Activated CD8-positive, alpha-beta memory T cell treated with anti-CD3 and anti-CD28 coated beads, Interleukin-2, amount 10 ng/mL, durations not matched to agents 7 days and 5 days (primary cell): ENCODE data around the gene PRDM15. TPM values are rescaled to one million over a fixed set of nuclear protein-coding genes. Genes with fewer than 3 reads are reported as not detected.
A peak's percentile ranks its signal among the peaks of the same experiment; 100 is the strongest.

Experiments used
- ATAC-seq: fragments of 150-1000 bp; cut with Tn5 transposase; one replicate; pipeline ENCODE4 v1.10.0; 2021; ENCODE audit warnings: moderate library complexity
- CTCF ChIA-PET: fragments of 350-600 bp; sonication (Branson Sonifier 250); formaldehyde crosslinking; loops from one replicate; lab custom pipeline; 2021; ENCODE audit warnings: antibody characterized with exemption; lab: Charles Lee
- DNase-seq: peaks from one replicate; pipeline ENCODE4 v3.0.0-alpha.2; 2020
- H3K27ac Mint-ChIP-seq: one replicate; pipeline ENCODE4 v1.8.0; 2021; ENCODE audit warnings: mild to moderate bottlenecking, mixed read lengths
- H3K27me3 Mint-ChIP-seq: one replicate; pipeline ENCODE4 v1.8.0; 2021; ENCODE audit warnings: mixed read lengths
- H3K36me3 Mint-ChIP-seq: one replicate; pipeline ENCODE4 v1.8.0; 2021; ENCODE audit warnings: mild to moderate bottlenecking, mixed read lengths
- H3K4me1 Mint-ChIP-seq: one replicate; pipeline ENCODE4 v1.8.0; 2021; ENCODE audit warnings: mixed read lengths
- H3K4me3 Mint-ChIP-seq: one replicate; pipeline ENCODE4 v1.8.0; 2021; ENCODE audit warnings: mild to moderate bottlenecking, moderate library complexity, mixed read lengths
- H3K9me3 Mint-ChIP-seq: one replicate; pipeline ENCODE4 v1.8.0; 2022; ENCODE audit warnings: low read depth, mixed read lengths
- total RNA-seq, 2 experiments: library from RNA; stranded (reverse); gene quantifications; one replicate each; pipeline ENCODE4 v1.2.3, GENCODE V29; 2021

Gene PRDM15
- total RNA-seq, 2 experiments from 2014 or later: 10.8 to 13.4 TPM

DNA sequence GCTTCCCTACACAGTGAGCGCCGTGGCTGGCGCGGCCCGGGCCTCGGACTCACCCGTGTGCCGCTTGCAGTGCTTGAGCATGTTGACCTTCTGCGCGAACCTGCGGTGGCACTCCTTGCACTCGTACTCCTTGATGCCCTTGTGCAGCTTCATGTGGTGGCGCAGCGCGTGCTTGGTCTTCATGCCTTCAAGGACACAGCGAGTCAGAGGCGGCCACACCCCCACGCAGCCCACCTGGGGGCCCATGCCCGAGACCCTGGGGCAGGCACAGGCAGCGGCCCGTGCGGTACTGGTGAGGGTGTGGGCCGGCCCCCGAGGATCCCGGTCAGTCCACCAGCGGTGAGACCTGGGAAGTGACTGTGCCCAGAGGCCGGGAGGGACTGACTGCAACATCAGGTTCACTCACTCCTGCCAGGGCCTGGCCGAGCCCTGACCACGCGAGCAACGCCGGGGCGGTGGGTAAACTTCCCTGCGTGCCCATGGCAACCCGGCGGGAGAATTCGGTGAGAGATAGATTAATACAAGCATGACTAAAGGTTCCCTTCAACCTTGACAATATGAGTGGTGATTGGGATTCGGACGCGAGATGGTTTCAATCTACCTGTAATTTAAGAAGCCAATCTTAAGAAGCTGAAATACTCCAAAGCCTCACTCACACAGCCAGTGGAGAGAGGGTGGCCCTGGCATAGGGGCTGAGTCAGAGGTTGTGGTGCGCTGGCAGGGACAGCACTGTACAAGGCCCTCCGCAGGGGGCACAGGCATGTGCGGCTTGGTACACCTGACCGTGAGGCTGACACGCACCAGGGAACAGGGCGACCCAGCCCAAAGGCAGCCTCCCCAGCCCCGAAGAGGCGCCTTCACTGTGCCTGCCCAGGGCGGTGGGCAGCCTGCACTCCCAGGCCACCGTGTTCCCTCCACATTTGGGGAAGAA, 63.2 kb downstream of the PRDM15 start:
- H3K36me3 Mint-ChIP-seq: no peaks in the 10 kb centered on the region
- ATAC-seq: peak; percentile 8

DNA sequence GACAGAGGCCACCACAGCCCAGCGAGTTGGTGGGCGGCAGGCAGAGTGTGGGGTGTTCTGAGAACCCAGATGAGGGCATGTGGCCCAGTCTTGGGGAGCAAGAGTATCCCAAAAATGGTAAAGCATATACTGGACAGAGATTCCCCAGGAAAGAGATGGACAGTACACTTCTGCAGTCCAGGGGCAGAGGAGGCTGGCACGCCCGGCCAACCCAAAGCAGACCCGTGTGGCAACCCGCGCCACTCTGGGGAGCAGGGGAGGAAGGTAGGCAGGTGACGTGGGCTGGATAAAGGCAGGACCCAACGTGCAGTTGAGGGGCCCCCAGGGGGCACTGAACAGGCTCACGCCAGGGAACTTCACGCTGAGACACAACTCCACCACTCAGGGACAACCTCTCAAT, 65.9 kb downstream of the PRDM15 start:
- no peaks in the 10 kb centered on the region for H3K27me3 Mint-ChIP-seq
- peaks cover 10% of the 10 kb centered on the region for H3K36me3 Mint-ChIP-seq
- CTCF ChIA-PET: no interaction called here
- no peak overlapping the region for H3K4me3 Mint-ChIP-seq
- no peak overlapping the region for H3K27ac Mint-ChIP-seq
- peaks cover 1% of the 10 kb centered on the region for H3K4me1 Mint-ChIP-seq
- DNase-seq (no peak), ATAC-seq (no peak)
- H3K9me3 Mint-ChIP-seq: no peaks in the 10 kb centered on the region

More for the DNA sequence above, 63.2 kb downstream of the PRDM15 start:
- Mint-ChIP-seq H3K4me3 (no peak overlapping the region), H3K27ac (no peak overlapping the region), H3K9me3 (no peaks in the 10 kb centered on the region), H3K27me3 (no peaks in the 10 kb centered on the region), H3K4me1 (peaks cover 1% of the 10 kb centered on the region)
- no peak for DNase-seq
- CTCF ChIA-PET: interaction anchor here (0.6 to 3.6 kb wide), 29 partner anchors 9 to 533 kb away, joined by 3 to 61 read pairs (median 3); partner anchors contain the start of gene PRDM15

DNA sequence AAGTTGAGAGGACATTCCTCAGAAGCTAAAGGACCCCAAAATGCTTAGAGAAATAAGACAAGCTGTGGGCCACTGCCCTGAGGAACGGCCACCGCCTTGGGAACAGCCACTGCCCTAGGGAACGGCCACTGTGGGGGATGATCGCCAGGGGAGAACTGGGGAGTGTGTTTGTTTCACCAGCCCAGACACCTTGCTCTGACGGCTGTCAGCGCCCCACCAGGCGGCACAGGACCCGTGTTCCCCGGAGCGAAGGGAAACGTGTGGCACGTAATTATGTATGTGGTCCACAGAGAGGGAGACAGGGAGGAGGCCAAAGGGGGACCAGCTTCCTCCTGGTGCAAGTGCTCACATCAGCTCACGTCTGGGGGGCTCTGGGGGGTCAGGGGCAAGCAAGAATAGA, 66.5 kb downstream of the PRDM15 start:
- H3K4me1 Mint-ChIP-seq: peaks cover 1% of the 10 kb centered on the region
- H3K36me3 Mint-ChIP-seq: peaks cover 13% of the 10 kb centered on the region
- H3K4me3 Mint-ChIP-seq: no peak overlapping the region
- no peak for DNase-seq
- H3K27ac Mint-ChIP-seq: no peak overlapping the region
- no peaks in the 10 kb centered on the region for H3K9me3 Mint-ChIP-seq
- CTCF ChIA-PET: no interaction called here
- H3K27me3 Mint-ChIP-seq: no peaks in the 10 kb centered on the region
- no peak for ATAC-seq

DNA sequence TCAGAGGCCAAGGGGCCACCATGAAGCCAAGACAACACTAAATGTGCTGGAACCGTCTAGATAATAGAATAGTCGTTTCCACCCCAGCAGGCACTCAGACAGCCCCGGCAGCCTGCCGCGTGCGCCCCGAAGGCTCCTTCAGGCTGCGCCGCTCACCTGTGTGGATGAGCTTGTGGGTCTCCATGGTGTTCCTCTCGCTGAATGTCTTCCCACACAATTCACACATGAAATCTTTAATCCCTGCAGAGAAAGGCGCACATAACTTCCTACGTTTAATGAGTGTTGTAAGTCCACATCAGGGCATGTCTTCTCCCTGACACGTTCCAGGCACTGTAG, 68.6 kb downstream of the PRDM15 start:
- peaks cover 6% of the 10 kb centered on the region for H3K9me3 Mint-ChIP-seq
- CTCF ChIA-PET: no interaction called here
- H3K4me3 Mint-ChIP-seq: no peak overlapping the region

DNA sequence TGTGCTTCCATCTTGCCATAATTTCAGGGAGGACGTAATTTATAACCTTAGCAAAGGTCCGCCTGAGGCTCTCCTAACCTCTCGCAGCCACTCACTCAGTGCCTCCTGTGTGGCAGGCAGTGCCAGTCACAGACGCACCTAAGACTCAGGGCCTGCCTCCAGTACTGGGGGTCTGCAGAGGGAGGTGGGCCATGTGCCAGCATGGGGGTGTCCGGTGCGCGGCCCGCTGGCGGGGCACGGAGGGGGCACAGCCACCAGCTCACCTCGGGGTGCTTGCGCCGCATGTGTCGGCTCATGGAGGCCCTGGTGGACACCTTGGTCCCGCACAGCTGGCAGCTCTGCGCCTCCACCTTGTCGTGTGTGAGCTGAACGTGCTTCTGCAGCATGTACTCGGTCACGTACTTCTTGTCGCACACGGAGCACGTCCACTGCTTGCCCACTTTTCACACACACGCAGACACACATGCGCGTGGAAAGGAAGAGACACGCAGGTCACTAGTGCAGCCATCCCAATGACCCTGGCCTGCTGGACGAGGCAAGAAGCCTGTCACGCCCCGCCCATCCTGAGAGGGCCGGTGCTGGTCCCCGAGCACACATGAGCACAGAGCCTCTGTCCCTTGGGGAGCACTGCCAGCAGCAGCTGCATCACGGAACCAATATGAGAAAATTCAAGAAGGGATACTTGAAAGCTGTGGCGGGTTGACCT, 69.1 kb downstream of the PRDM15 start:
- CTCF ChIA-PET: no interaction called here
- no peak for ATAC-seq
- Mint-ChIP-seq H3K9me3 (peaks cover 6% of the 10 kb centered on the region), H3K27ac (no peak overlapping the region), H3K4me3 (no peak overlapping the region), H3K36me3 (peaks cover 27% of the 10 kb centered on the region), H3K27me3 (no peaks in the 10 kb centered on the region), H3K4me1 (peaks cover 3% of the 10 kb centered on the region)
- DNase-seq: no peak

More for the DNA sequence above, 68.6 kb downstream of the PRDM15 start:
- Mint-ChIP-seq H3K27me3 (no peaks in the 10 kb centered on the region), H3K4me1 (peaks cover 3% of the 10 kb centered on the region), H3K27ac (no peak overlapping the region), H3K36me3 (peaks cover 26% of the 10 kb centered on the region)
- DNase-seq: no peak
- ATAC-seq: no peak

DNA sequence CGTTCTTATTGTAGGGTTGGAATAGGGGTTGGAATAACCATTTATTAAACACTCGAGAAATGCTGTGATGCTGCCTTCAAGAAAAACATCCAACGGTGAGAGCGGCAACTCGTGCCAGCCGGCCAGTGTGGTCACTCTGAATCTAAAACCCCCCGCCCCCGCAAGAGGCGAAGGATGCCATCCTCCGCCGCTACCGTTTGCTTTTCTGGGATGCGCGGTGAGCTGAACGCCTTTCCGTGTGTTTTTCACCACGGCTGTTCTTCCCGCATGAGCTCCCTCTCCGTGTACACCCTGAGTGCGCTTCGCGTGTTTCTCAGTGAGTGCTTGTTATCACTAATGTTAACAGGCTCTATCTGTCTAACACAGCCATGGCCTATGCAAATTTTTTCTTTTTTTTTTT, 70.3 kb downstream of the PRDM15 start:
- peaks cover 27% of the 10 kb centered on the region for H3K36me3 Mint-ChIP-seq
- no peak overlapping the region for H3K27ac Mint-ChIP-seq
- H3K9me3 Mint-ChIP-seq: peaks cover 6% of the 10 kb centered on the region
- CTCF ChIA-PET: no interaction called here
- ATAC-seq: no peak
- no peak for DNase-seq
- no peak overlapping the region for H3K4me3 Mint-ChIP-seq
- H3K4me1 Mint-ChIP-seq: peaks cover 3% of the 10 kb centered on the region
- H3K27me3 Mint-ChIP-seq: no peaks in the 10 kb centered on the region

DNA sequence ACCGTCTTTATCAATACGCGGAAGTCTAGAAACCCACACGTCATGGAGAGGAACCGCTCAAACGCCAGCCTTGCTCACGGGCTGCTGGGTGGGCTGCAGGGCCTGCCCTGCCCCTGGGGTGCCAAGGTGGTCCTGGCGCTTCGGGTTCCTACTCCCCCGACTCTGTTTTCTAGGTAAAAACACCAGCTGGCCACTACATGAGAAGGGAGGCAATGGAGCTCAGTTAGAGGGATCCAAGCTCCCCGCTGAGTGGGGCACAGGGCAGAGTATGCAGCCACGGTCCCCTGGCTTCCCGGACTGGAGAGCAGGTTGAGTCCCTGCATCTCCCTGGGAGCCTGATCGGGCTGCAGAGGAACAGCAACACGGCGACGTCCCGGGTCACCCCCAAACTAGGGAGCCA, 71.0 kb downstream of the PRDM15 start:
- H3K36me3 Mint-ChIP-seq: peaks cover 27% of the 10 kb centered on the region
- H3K27ac Mint-ChIP-seq: no peak overlapping the region
- H3K4me1 Mint-ChIP-seq: peaks cover 3% of the 10 kb centered on the region
- ATAC-seq (no peak), DNase-seq (no peak)
- H3K9me3 Mint-ChIP-seq: peaks cover 6% of the 10 kb centered on the region
- H3K27me3 Mint-ChIP-seq: no peaks in the 10 kb centered on the region
- CTCF ChIA-PET: no interaction called here
- no peak overlapping the region for H3K4me3 Mint-ChIP-seq

DNA sequence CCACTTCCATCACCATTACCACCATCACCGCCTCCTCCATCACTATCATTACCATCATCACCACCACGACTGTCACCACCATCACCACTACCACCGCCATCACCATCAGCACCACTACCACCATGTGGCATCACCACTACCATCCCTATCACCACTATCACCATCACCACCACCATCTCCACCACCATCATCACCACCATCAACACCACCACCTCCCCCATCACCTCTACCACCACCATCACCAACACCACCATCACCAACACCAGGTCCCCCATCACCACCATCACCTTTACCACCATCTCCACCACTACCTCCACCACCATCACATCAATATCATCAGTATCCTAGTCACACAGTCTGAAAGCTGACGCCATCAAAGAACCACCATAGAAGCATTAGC, 72.4 kb downstream of the PRDM15 start:
- DNase-seq: no peak
- ATAC-seq: no peak
- CTCF ChIA-PET: no interaction called here
- Mint-ChIP-seq H3K27me3 (no peaks in the 10 kb centered on the region), H3K4me3 (no peak overlapping the region), H3K27ac (peak overlapping the region; percentile 75), H3K36me3 (peaks cover 27% of the 10 kb centered on the region), H3K9me3 (peaks cover 6% of the 10 kb centered on the region), H3K4me1 (peaks cover 3% of the 10 kb centered on the region)

DNA sequence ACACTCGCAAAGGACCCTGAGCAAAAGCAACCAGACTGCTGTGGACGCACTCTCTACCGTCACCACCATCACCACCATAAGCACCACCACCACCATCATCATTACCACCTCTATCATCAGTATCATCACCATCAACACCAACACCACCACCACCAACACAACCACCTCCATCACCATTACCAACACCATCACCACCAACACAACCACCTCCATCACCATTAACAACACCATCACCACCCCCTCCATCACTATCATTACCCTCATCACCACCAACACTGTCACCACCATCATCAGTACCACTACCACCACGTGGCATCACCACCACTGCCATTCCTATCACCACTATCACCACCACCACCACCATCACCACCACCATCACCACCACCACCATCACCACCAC, 73.5 kb downstream of the PRDM15 start:
- Mint-ChIP-seq H3K4me1 (peaks cover 3% of the 10 kb centered on the region), H3K27me3 (no peaks in the 10 kb centered on the region), H3K4me3 (no peak overlapping the region), H3K9me3 (peaks cover 6% of the 10 kb centered on the region), H3K36me3 (peaks cover 31% of the 10 kb centered on the region), H3K27ac (no peak overlapping the region)
- DNase-seq (no peak), ATAC-seq (no peak)
- CTCF ChIA-PET: no interaction called here

DNA sequence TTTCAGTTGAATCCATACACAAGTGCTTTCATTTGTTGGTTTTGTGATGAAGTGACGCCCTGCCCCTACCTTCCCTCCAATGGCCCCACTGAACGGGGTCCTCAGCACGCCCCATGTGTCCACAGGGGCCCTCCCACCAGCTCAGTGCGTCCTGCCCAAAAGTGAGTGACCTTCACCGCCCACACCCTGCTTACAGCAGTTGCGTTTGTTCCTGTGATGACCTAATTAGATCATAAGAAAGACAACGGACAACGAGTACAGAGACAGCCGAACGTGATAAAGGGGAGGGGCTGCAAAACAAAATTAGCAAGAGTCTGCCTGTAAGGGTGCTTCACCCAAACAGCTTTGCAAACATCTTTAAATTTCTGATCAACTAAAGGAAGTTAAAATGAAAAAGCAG, 74.1 kb downstream of the PRDM15 start:
- Mint-ChIP-seq H3K4me1 (peaks cover 3% of the 10 kb centered on the region), H3K36me3 (peaks cover 31% of the 10 kb centered on the region), H3K27me3 (no peaks in the 10 kb centered on the region)

DNA sequence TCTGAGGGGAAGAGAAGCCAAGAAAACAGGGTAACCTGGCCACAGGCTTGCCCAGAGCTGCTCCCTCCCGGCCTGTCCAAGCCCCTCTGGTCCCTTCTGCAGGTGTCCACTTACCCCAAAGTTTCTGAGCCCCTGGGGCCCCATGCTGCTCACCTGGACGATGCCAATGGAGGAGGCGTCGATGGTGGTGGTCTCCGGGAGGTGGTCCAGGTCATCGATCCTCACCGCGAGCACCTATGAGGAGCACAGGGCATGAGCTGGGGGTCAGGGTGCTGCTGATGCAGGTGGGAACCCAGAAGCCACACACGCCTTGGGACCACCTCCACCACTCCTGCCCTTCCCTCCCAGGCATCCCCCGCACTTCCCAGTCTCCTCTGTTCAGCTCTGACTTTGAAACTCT, 74.8 kb downstream of the PRDM15 start:
- ATAC-seq: no peak
- DNase-seq: no peak
- H3K27me3 Mint-ChIP-seq: no peaks in the 10 kb centered on the region
- CTCF ChIA-PET: no interaction called here
- no peak overlapping the region for H3K4me3 Mint-ChIP-seq
- peaks cover 6% of the 10 kb centered on the region for H3K9me3 Mint-ChIP-seq
- peaks cover 28% of the 10 kb centered on the region for H3K36me3 Mint-ChIP-seq
- H3K4me1 Mint-ChIP-seq: peaks cover 3% of the 10 kb centered on the region
- H3K27ac Mint-ChIP-seq: no peak overlapping the region

More for the DNA sequence above, 74.1 kb downstream of the PRDM15 start:
- Mint-ChIP-seq H3K9me3 (peaks cover 6% of the 10 kb centered on the region), H3K4me3 (no peak overlapping the region), H3K27ac (no peak overlapping the region)
- ATAC-seq (no peak), DNase-seq (no peak)
- CTCF ChIA-PET: no interaction called here

DNA sequence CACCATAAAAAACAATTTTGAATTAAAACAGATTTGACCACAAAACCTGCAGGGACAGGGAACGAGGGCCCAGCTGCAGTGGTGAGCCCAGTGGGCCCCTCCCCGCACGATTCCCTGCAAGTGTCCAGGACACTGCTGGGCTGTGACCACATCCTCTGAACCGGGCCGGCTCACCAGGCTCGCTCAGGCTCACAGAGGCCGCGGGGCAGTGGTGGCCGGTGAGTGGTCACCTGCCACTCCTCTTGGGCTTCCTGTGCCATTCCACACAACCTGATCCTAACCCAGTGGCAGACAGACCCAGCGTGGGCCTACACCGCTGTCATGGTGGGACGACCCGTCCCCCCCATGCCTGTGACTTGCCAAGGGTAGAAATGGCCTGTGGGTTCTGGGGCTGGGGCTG, 75.8 kb downstream of the PRDM15 start:
- Mint-ChIP-seq H3K36me3 (peaks cover 23% of the 10 kb centered on the region), H3K9me3 (peaks cover 6% of the 10 kb centered on the region), H3K27ac (no peak overlapping the region), H3K4me1 (peaks cover 3% of the 10 kb centered on the region), H3K27me3 (no peaks in the 10 kb centered on the region), H3K4me3 (no peak overlapping the region)
- ATAC-seq (no peak), DNase-seq (no peak)
- CTCF ChIA-PET: no interaction called here

DNA sequence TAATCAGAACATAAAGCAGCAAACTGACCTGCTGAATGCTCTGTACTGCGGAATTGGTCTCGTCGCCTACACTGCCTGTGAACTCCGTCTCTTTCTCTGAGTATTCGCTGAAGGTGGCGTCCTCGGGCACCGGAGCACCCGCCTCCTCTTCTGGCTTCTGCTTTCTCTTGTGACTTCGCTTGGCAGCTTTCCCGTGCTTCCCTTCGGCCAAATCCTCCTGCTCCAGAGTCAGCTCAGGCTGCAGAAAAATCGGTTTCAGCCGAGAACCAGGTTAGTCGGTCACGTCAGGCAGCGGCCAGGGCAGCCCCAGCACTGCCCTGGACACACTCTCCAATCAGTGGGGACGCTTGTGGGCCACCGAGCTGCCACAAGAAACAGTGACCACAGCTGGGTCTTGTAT, 76.5 kb downstream of the PRDM15 start:
- peaks cover 3% of the 10 kb centered on the region for H3K4me1 Mint-ChIP-seq
- no peak overlapping the region for H3K4me3 Mint-ChIP-seq
- CTCF ChIA-PET: no interaction called here
- ATAC-seq: no peak
- H3K9me3 Mint-ChIP-seq: peaks cover 6% of the 10 kb centered on the region
- no peak overlapping the region for H3K27ac Mint-ChIP-seq
- H3K27me3 Mint-ChIP-seq: no peaks in the 10 kb centered on the region
- DNase-seq: no peak
- peaks cover 21% of the 10 kb centered on the region for H3K36me3 Mint-ChIP-seq

DNA sequence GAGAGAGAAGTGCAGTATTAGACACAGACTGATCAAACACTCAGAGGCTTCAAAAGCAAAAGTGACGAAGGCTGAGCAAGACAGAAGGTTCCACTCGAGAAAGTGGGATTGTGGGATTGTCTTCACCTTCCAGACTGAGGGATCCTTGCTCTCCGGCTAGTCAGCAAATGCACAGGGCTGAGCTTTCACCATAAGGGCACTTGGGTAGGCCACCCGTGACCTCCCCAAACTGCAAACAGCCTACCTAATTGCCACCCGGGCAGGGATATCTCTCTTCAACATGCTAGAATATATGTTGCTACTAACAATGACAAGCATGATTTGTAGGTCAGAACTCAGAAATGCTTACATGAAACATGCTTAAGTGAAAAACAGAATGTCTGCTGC, 77.0 kb downstream of the PRDM15 start:
- no peaks in the 10 kb centered on the region for H3K27me3 Mint-ChIP-seq
- H3K36me3 Mint-ChIP-seq: peaks cover 16% of the 10 kb centered on the region
- H3K27ac Mint-ChIP-seq: no peak overlapping the region
- CTCF ChIA-PET: no interaction called here
- ATAC-seq (no peak), DNase-seq (no peak)
- peaks cover 3% of the 10 kb centered on the region for H3K4me1 Mint-ChIP-seq
- H3K9me3 Mint-ChIP-seq: peaks cover 6% of the 10 kb centered on the region
- H3K4me3 Mint-ChIP-seq: no peak overlapping the region
